Neutrophil (primary cell): ENCODE measurements around the gene LCE1A.

ENCODE experiments used
- H3K27ac ChIP-seq: fragments of 200-600 bp; sonication (generic); 2 replicates; pipeline ENCODE4 v1.5.1; 2016; ENCODE audit warnings: mild to moderate bottlenecking, moderate library complexity
- H3K27me3 ChIP-seq: fragments of 200-600 bp; sonication (generic); 2 replicates; pipeline ENCODE4 v1.6.0; 2016; ENCODE audit warnings: mild to moderate bottlenecking
- H3K36me3 ChIP-seq: fragments of 200-600 bp; sonication (generic); 2 replicates; pipeline ENCODE4 v1.5.1; 2017
- H3K4me1 ChIP-seq, 2 experiments: fragments of 200-600 bp in 1 of 2; sonication (generic) in 1 of 2; 1 replicate in 1 of 2; 2 replicates in 1 of 2; pipeline versions ENCODE4 v1.5.1 to v1.6.1; 2013 to 2016; ENCODE audit warnings: low read depth in 1 of 2, low read length in 1 of 2, mild to moderate bottlenecking in 1 of 2, moderate library complexity in 1 of 2; ENCODE audit not compliant: control insufficient read depth in 1 of 2, insufficient read depth in 1 of 2
- H3K4me3 ChIP-seq, 2 experiments: fragments of 200-600 bp in 1 of 2; sonication (generic) in 1 of 2; 1 replicate in 1 of 2; 2 replicates in 1 of 2; pipeline ENCODE4 v1.5.1; 2013 to 2016; ENCODE audit warnings: low read depth in 1 of 2, low read length in 1 of 2, mild to moderate bottlenecking in 1 of 2, moderate library complexity in 1 of 2
- H3K9me3 ChIP-seq: fragments of 200-600 bp; sonication (generic); 2 replicates; pipeline ENCODE4 v1.5.1; 2016
- TF ChIP-seq, protein P1 (sequence below): fragments of 200-600 bp; sonication (generic); IDR thresholded peaks from 2 replicates; pipeline ENCODE4 v1.5.1; 2016; ENCODE audit warnings: antibody characterized with exemption

The LCE1A gene, protein sequence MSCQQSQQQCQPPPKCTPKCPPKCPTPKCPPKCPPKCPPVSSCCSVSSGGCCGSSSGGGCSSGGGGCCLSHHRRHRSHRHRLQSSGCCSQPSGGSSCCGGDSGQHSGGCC

DNA sequence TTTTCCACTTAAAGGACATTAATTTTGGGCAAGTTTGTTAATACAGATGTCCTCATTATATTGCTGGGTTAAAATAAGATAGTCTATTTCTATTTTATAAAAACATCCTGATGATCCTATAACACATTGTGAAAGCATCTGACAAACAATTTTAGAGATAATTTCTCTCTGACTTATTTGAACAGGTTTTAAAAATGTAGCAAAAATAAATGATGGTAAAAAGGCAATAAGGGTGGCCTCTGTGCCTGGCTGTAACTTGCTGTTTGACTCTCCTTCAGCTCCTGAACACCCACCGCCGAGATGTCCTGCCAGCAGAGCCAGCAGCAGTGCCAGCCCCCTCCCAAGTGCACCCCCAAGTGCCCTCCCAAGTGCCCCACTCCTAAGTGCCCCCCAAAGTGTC lies at the start of gene LCE1A:
Gene LCE1A (plus strand): TSS at position 301 of the 400 bp plus-strand sequence. CDS start 0 bp downstream, at position 301.
- H3K9me3 ChIP-seq: no peaks in the 10 kb centered on the region
- no peaks in the 10 kb centered on the region for H3K4me1 ChIP-seq
- TF ChIP-seq, protein P1, sequence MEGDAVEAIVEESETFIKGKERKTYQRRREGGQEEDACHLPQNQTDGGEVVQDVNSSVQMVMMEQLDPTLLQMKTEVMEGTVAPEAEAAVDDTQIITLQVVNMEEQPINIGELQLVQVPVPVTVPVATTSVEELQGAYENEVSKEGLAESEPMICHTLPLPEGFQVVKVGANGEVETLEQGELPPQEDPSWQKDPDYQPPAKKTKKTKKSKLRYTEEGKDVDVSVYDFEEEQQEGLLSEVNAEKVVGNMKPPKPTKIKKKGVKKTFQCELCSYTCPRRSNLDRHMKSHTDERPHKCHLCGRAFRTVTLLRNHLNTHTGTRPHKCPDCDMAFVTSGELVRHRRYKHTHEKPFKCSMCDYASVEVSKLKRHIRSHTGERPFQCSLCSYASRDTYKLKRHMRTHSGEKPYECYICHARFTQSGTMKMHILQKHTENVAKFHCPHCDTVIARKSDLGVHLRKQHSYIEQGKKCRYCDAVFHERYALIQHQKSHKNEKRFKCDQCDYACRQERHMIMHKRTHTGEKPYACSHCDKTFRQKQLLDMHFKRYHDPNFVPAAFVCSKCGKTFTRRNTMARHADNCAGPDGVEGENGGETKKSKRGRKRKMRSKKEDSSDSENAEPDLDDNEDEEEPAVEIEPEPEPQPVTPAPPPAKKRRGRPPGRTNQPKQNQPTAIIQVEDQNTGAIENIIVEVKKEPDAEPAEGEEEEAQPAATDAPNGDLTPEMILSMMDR: no peak
- peaks cover 35% of the 10 kb centered on the region for H3K27me3 ChIP-seq
- H3K36me3 ChIP-seq: no peaks in the 10 kb centered on the region
- H3K4me3 ChIP-seq: no peak within 1 kb of the TSS
- H3K27ac ChIP-seq: no peak within 1 kb of the TSS

DNA sequence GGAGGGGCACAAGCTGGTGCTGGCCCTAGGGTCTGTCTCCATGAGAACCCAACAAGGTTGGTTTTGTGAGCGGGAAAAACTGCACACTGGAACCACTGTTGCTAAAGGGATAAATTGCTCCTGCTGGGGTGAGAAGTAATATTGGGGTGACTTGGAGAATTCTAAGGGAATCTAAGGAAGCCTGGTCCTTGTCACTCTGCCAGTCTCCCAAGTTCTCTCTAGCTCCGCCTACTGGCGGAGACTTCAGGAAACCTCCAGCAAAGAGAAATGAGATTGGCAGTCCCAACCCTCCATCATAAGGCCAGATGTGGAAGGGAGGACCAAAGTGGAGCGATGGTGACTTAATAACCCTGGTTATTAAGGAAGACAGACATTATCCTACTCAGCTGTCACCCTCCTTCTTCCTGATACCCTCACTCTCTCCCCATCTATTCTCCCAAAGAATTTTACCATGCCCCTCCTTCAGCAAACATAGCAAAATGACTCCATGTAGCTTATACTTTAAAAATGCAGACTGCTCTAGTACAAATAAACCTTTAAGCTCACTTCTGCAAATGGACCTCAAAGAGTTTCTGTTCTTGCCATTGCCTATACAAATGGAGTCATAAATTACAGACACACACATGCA lies 49.6 kb upstream of the LCE1A start:
- H3K4me1 ChIP-seq: no peaks in the 10 kb centered on the region
- H3K9me3 ChIP-seq: no peaks in the 10 kb centered on the region
- TF ChIP-seq, protein P1: no peak
- H3K4me3 ChIP-seq: no peak overlapping the region
- peaks cover 8% of the 10 kb centered on the region for H3K27me3 ChIP-seq
- no peaks in the 10 kb centered on the region for H3K36me3 ChIP-seq
- H3K27ac ChIP-seq: no peak overlapping the region

DNA sequence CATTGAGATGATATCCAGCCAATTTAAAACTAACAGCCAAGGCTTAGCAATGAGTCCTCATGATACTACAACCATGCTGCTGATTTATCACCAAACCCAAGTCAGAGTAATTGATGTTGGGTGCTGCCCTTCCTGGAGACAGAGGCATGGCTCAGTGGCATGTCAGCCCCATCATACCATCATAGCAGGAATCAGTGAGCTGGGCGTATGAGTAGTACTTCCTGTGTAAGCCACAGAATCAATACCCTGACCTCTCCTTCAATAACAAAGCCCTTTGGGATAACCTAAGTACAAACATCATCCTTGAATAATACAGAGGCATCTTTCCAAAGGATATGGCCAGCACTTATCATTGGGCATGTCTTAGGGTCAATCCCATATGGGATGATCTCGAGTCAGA lies 44.2 kb upstream of the LCE1A start:
- TF ChIP-seq, protein P1: no peak
- Histone ChIP-seq H3K9me3 (no peaks in the 10 kb centered on the region), H3K27ac (no peak overlapping the region), H3K27me3 (peaks cover 47% of the 10 kb centered on the region), H3K36me3 (no peaks in the 10 kb centered on the region), H3K4me1 (no peaks in the 10 kb centered on the region), H3K4me3 (no peak overlapping the region)

DNA sequence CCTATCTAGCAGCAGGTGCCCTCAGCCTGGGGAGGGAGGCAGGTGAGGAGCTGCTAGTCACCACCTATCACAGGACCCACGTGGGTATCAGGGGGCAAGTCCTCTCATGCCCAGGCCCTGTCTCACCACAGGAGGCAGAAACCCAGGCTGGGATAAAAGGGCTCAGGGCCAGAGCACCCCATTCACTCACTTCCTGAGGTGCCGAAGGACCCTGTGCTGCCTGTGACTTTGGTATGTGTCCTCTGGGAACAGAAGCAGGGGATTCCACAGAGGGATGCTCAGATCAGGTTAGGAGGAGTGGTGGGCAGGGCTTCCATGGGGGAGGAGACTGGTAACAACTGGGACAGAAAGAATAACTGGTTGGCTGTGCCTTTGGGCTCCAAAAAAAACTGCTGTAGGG lies 41.2 kb upstream of the LCE1A start, which contains the start of gene LCE1E:
Gene LCE1E (plus strand): TSS at position 181 of the 400 bp plus-strand sequence. CDS start 1,043 bp downstream, outside the sequence.
- H3K27me3 ChIP-seq: peaks cover 52% of the 10 kb centered on the region
- H3K27ac ChIP-seq: no peak within 1 kb of the TSS
- no peaks in the 10 kb centered on the region for H3K36me3 ChIP-seq
- H3K4me3 ChIP-seq: no peak within 1 kb of the TSS
- no peaks in the 10 kb centered on the region for H3K4me1 ChIP-seq
- H3K9me3 ChIP-seq: no peaks in the 10 kb centered on the region
- TF ChIP-seq, protein P1: no peak

DNA sequence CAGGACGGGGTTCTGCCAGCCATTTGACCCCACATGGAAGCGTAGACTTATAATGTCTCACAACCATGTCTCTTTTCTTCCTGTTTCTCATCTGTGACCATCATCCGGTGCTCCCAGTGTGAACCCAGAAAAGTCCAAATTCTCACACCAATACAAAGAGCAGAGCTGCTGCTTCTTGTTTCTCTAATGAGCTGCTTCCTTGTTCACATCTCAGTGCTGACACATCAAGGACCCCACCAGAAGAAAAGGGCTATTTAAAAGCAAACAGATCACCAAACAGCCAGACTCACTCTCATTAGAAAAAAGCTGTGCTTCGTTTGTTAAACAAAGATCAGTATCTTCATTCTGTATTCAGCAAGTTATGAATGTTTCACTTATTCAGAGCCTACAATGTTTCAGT lies 31.6 kb upstream of the LCE1A start:
- H3K9me3 ChIP-seq: no peaks in the 10 kb centered on the region
- H3K27ac ChIP-seq: no peak overlapping the region
- H3K36me3 ChIP-seq: no peaks in the 10 kb centered on the region
- H3K27me3 ChIP-seq: peaks cover 13% of the 10 kb centered on the region
- TF ChIP-seq, protein P1: no peak
- H3K4me1 ChIP-seq: no peaks in the 10 kb centered on the region
- no peak overlapping the region for H3K4me3 ChIP-seq
